Calu3 (cell line): ENCODE data around the gene PKN3. TPM values are rescaled to one million over a fixed set of nuclear protein-coding genes. Genes with fewer than 3 reads are reported as not detected.

Experiments used
- BruUV-seq: library from RNA; stranded (reverse); fragments of 400-500 nt; replicated peaks from 2 replicates; lab custom pipeline; 2021; lab: Mats Ljungman, UMichigan
- CTCF ChIA-PET: fragments of 300-600 bp; sonication (Branson Sonifier 250); formaldehyde crosslinking; loops from one replicate; lab custom pipeline; 2022; ENCODE audit warnings: antibody characterized with exemption; lab: Charles Lee
- DNase-seq: peaks from one replicate; pipeline ENCODE4 v3.0.0; 2022
- H3K27ac Mint-ChIP-seq: one replicate; pipeline ENCODE4 v1.8.0; 2022; ENCODE audit warnings: mixed read lengths; ENCODE audit not compliant: unreplicated experiment
- H3K27me3 Mint-ChIP-seq: one replicate; pipeline ENCODE4 v1.8.0; 2022; ENCODE audit warnings: mixed read lengths; ENCODE audit not compliant: unreplicated experiment
- H3K36me3 Mint-ChIP-seq: one replicate; pipeline ENCODE4 v1.8.0; 2022; ENCODE audit warnings: mild to moderate bottlenecking, moderate library complexity, mixed read lengths; ENCODE audit not compliant: insufficient read depth, unreplicated experiment
- H3K4me1 Mint-ChIP-seq: one replicate; pipeline ENCODE4 v1.8.0; 2022; ENCODE audit warnings: mild to moderate bottlenecking, low read depth, mixed read lengths; ENCODE audit not compliant: unreplicated experiment
- H3K4me3 Mint-ChIP-seq: one replicate; pipeline ENCODE4 v1.8.0; 2022; ENCODE audit warnings: mild to moderate bottlenecking, low read depth, moderate library complexity, mixed read lengths; ENCODE audit not compliant: unreplicated experiment
- H3K9me3 Mint-ChIP-seq: one replicate; pipeline ENCODE4 v1.8.0; 2022; ENCODE audit warnings: low read depth, mixed read lengths; ENCODE audit not compliant: unreplicated experiment
- CTCF ChIP-seq: fragments of 200-600 bp; IDR thresholded peaks from one replicate; pipeline ENCODE4 v1.8.0; 2022; ENCODE audit warnings: antibody characterized with exemption; ENCODE audit not compliant: unreplicated experiment
- intact Hi-C: fragments of 100-400 bp; cut with micrococcal nuclease; formaldehyde crosslinking; loops from one replicate; pipeline ENCODE4 v1.10.0; 2022; ENCODE audit not compliant: unreplicated experiment
- total RNA-seq: library from RNA; stranded (reverse); gene quantifications from 2 replicates; pipeline ENCODE4 v1.2.3, GENCODE V29; 2022

PKN3 gene
- total RNA-seq, 1 experiment from 2014 or later: 7.7 TPM

GRCh38 chr9:128762671-128763449 is 60.6 kb downstream of the PKN3 start:
- no peak for DNase-seq
- no peak overlapping the region for H3K4me3 Mint-ChIP-seq
- no peaks in the 10 kb centered on the region for H3K36me3 Mint-ChIP-seq
- H3K9me3 Mint-ChIP-seq: no peaks in the 10 kb centered on the region
- no peak for TF ChIP-seq CTCF
- intact Hi-C loops: no loop called here
- BruUV-seq: no TSS peak
- CTCF ChIA-PET: no interaction called here
- no peak overlapping the region for H3K27ac Mint-ChIP-seq
- H3K27me3 Mint-ChIP-seq: no peaks in the 10 kb centered on the region
- peaks cover 13% of the 10 kb centered on the region for H3K4me1 Mint-ChIP-seq

- no peak for DNase-seq
- no peak for TF ChIP-seq CTCF
- Mint-ChIP-seq H3K36me3 (no peaks in the 10 kb centered on the region), H3K9me3 (no peaks in the 10 kb centered on the region), H3K27ac (no peak overlapping the region), H3K4me1 (peaks cover 13% of the 10 kb centered on the region), H3K4me3 (no peak overlapping the region), H3K27me3 (no peaks in the 10 kb centered on the region)
- CTCF ChIA-PET: no interaction called here
- intact Hi-C loops: no loop called here
- no TSS peak for BruUV-seq
These were observed 62.1 kb downstream of the PKN3 start for GRCh38 chr9:128764361-128764760.

GRCh38 chr9:128765499-128765898 is 63.2 kb downstream of the PKN3 start:
- BruUV-seq: no TSS peak
- no peaks in the 10 kb centered on the region for H3K27me3 Mint-ChIP-seq
- no peak for TF ChIP-seq CTCF
- intact Hi-C loops: no loop called here
- no peak overlapping the region for H3K27ac Mint-ChIP-seq
- CTCF ChIA-PET: no interaction called here
- no peak overlapping the region for H3K4me3 Mint-ChIP-seq
- H3K36me3 Mint-ChIP-seq: peaks cover 2% of the 10 kb centered on the region
- peaks cover 17% of the 10 kb centered on the region for H3K4me1 Mint-ChIP-seq
- H3K9me3 Mint-ChIP-seq: no peaks in the 10 kb centered on the region
- no peak for DNase-seq

GRCh38 chr9:128768606-128769005 is 66.3 kb downstream of the PKN3 start:
- Mint-ChIP-seq H3K9me3 (no peaks in the 10 kb centered on the region), H3K4me1 (peaks cover 21% of the 10 kb centered on the region), H3K27ac (no peak overlapping the region), H3K36me3 (peaks cover 24% of the 10 kb centered on the region), H3K27me3 (no peaks in the 10 kb centered on the region), H3K4me3 (no peak overlapping the region)
- intact Hi-C loops: no loop called here
- CTCF ChIA-PET: no interaction called here
- DNase-seq: no peak
- TF ChIP-seq CTCF: no peak
- BruUV-seq: no TSS peak

Other genes starting within 250 kb of the PKN3 start
- gene ODF2, start 246.5 kb upstream of the PKN3 start, total RNA-seq: 24.6 and 33.6 TPM in 2 replicates
- 23.9 and 24.8 TPM in 2 replicates for gene GLE1, start 197.8 kb upstream of the PKN3 start, total RNA-seq
- 332 and 344 TPM in 2 replicates for gene SPTAN1, start 149.9 kb upstream of the PKN3 start, total RNA-seq
- 52.4 and 53.2 TPM in 2 replicates for gene DYNC2I2, start 45.7 kb upstream of the PKN3 start, total RNA-seq
- gene SET, start 13.3 kb upstream of the PKN3 start, total RNA-seq: 321 and 367 TPM in 2 replicates
- 35.4 and 36.5 TPM in 2 replicates for gene ZDHHC12, start 21.6 kb downstream of the PKN3 start, total RNA-seq
- gene ZER1, start 69.4 kb downstream of the PKN3 start, total RNA-seq: 15.2 and 20.2 TPM in 2 replicates
- gene TBC1D13, start 84.8 kb downstream of the PKN3 start, total RNA-seq: 16.6 and 18.2 TPM in 2 replicates
- 15.2 and 17.5 TPM in 2 replicates for gene ENDOG, start 116.0 kb downstream of the PKN3 start, total RNA-seq
- 35.8 and 46.8 TPM in 2 replicates for gene SPOUT1, start 127.3 kb downstream of the PKN3 start, total RNA-seq
- 3.7 and 4.1 TPM in 2 replicates for gene KYAT1, start 179.4 kb downstream of the PKN3 start, total RNA-seq
- 28.7 and 29.9 TPM in 2 replicates for gene LRRC8A, start 179.6 kb downstream of the PKN3 start, total RNA-seq
- 0.66 TPM in 1 of 2 replicates, not detected in the other for gene PHYHD1, start 218.5 kb downstream of the PKN3 start, total RNA-seq
- gene DOLK, start 245.1 kb downstream of the PKN3 start, total RNA-seq: 14.6 and 14.7 TPM in 2 replicates
- gene NUP188, start 245.2 kb downstream of the PKN3 start, total RNA-seq: 34.3 and 49.6 TPM in 2 replicates